ENCODE results near the gene GDAP1L1.

GDAP1L1 gene

GRCh38 chr20:44258226-44258890 lies 11.2 kb downstream of the GDAP1L1 start:
- H3K4me3 ChIP-seq (ENCODE audit: low read depth, low read length), result no peak overlapping the region
- no peak for DNase-seq (ENCODE audit: low read depth, low spot score)
- in situ Hi-C loops (cut with HindIII; ENCODE audit: low sequenced_read_pairs), result no loop called here
- no peak for TF ChIP-seq CTCF (IDR thresholded peaks at IDR 0.05; ENCODE audit: low read depth, low read length)

- in situ Hi-C loops (cut with HindIII; ENCODE audit: low sequenced_read_pairs), result no loop called here
- no peak for TF ChIP-seq CTCF (IDR thresholded peaks at IDR 0.05; ENCODE audit: low read depth, low read length)
- H3K4me3 ChIP-seq (ENCODE audit: low read depth, low read length), result no peak overlapping the region
- DNase-seq (ENCODE audit: low read depth, low spot score), result no peak
Observed at GRCh38 chr20:44264287-44264686, 17.2 kb downstream of the GDAP1L1 start.

DNA sequence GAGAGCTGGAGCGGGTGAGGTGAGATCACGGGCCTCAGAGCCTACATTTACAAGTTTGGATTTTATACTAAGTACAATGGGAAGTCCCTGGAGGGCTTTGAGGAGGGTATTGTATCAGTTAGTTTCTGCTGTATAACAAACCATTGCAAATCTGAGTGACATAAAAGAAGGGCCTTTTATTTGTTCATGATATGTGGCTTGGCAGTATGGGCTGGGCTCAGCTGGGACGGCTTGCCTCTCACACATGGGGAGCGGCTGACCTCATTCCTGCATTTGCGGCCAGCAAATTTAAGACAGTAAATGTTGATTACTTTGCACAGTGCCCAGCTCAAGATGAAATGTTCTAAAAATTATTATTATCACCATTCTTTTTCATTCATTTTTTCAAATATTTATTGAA lies 21.7 kb downstream of the GDAP1L1 start:
- in situ Hi-C loops (cut with HindIII; ENCODE audit: low sequenced_read_pairs), result no loop called here
- DNase-seq (ENCODE audit: low read depth, low spot score), result no peak
- no peak for TF ChIP-seq CTCF (IDR thresholded peaks at IDR 0.05; ENCODE audit: low read depth, low read length)
- H3K4me3 ChIP-seq (ENCODE audit: low read depth, low read length), result no peak overlapping the region

DNA sequence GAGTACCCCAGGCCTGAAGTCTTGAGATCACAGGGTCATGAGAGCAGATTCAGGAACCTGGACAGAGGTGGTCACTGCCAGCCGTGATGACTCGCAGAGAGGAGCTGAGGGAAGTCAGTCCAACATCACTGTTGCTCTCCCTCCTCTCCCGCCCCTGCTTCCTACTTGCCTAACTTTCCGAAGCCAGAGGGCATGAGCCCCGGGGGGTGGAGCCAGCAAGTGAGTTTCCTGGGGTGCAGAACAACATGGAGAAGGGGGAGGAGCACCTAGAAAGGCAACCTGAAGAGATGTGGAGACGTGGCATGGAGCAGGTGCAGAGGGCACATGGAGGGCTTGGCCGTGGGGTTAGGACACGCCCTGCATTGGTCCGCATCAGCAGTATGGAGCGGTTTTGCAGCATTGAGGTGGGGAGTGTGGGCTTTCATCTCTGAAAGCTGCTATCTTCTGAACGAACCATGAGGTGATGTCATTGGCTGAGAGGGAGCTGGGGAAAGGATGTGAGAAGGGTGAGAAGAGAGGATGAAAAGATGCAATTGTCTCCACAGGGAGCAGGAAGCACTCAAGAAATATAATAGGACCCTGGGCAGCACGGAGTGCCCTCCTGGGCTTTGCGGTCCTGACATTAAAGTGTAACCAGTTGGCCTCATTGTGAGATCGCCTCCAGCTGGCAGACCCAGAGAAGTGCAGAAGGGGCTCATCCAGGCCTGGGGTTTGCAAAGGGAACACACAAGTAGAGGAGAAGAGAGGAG lies 25.0 kb downstream of the GDAP1L1 start:
- no peak for DNase-seq (ENCODE audit: low read depth, low spot score)
- TF ChIP-seq CTCF (IDR thresholded peaks at IDR 0.05; ENCODE audit: low read depth, low read length), result peak; percentile 23
- in situ Hi-C loops (cut with HindIII; ENCODE audit: low sequenced_read_pairs), result no loop called here
- no peak overlapping the region for H3K4me3 ChIP-seq (ENCODE audit: low read depth, low read length)

- in situ Hi-C loops (cut with HindIII; ENCODE audit: low sequenced_read_pairs), result no loop called here
- no peak overlapping the region for H3K4me3 ChIP-seq (ENCODE audit: low read depth, low read length)
- TF ChIP-seq CTCF (IDR thresholded peaks at IDR 0.05; ENCODE audit: low read depth, low read length), result no peak
- DNase-seq (ENCODE audit: low read depth, low spot score), result no peak
Observed at GRCh38 chr20:44273231-44274215, 26.4 kb downstream of the GDAP1L1 start.

GRCh38 chr20:44274303-44275017 lies 27.4 kb downstream of the GDAP1L1 start:
- in situ Hi-C loops (cut with HindIII; ENCODE audit: low sequenced_read_pairs), result no loop called here
- DNase-seq (ENCODE audit: low read depth, low spot score), result no peak
- no peak for TF ChIP-seq CTCF (IDR thresholded peaks at IDR 0.05; ENCODE audit: low read depth, low read length)
- H3K4me3 ChIP-seq (ENCODE audit: low read depth, low read length), result no peak overlapping the region
